ENCODE data around the gene TENM4. TPM values are rescaled to one million over a fixed set of nuclear protein-coding genes. Genes with fewer than 3 reads are reported as not detected.

TENM4 gene
- total RNA-seq, 1 experiment from 2014 or later = 25.0 TPM

DNA sequence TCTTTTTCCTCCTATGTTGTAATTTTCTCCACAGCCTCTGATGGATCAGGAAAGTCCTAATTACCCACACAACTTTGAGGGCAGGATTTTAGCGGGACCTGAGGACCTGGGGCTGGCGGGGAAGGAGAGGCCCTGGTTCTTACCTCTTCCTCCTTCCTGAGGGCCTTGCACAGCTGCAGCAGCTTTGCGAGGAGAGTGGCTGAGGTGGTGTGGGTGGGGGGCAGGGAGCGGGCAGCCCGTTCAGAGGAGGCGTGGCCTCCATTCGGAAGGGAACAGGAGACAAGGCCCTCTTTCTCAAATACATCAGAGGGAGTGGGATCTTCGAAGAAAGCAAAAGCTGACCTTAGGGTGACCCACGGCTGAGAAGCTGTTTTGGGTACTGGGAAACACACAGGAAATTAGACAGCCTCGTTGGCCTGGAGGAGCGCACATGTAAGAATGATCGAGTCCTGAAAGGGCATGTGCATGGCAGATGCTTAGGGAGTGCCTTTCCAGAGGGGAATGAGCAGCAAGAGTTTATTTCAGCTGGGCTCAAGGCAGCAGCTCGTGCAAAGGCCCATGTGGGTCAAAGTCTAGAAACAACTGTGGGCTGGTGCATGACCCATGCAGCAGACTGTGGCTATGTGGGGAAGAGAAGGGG, 789.6 kb downstream of the TENM4 start (continued):
- TF ChIP-seq, protein P1, sequence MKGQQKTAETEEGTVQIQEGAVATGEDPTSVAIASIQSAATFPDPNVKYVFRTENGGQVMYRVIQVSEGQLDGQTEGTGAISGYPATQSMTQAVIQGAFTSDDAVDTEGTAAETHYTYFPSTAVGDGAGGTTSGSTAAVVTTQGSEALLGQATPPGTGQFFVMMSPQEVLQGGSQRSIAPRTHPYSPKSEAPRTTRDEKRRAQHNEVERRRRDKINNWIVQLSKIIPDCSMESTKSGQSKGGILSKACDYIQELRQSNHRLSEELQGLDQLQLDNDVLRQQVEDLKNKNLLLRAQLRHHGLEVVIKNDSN (CRISPR knock-in tag; IDR thresholded peaks at IDR 0.05) = no peak
- no peak for TF ChIP-seq PRRX2 (CRISPR knock-in tag; IDR thresholded peaks at IDR 0.05)
- TF ChIP-seq KAT7 (CRISPR knock-in tag; IDR thresholded peaks at IDR 0.05; ENCODE audit: borderline replicate concordance) = no peak
- TF ChIP-seq, protein P2, sequence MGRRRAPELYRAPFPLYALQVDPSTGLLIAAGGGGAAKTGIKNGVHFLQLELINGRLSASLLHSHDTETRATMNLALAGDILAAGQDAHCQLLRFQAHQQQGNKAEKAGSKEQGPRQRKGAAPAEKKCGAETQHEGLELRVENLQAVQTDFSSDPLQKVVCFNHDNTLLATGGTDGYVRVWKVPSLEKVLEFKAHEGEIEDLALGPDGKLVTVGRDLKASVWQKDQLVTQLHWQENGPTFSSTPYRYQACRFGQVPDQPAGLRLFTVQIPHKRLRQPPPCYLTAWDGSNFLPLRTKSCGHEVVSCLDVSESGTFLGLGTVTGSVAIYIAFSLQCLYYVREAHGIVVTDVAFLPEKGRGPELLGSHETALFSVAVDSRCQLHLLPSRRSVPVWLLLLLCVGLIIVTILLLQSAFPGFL (CRISPR knock-in tag; IDR thresholded peaks at IDR 0.05; ENCODE audit: borderline replicate concordance) = no peak
- TF ChIP-seq FOXJ3 (CRISPR knock-in tag; IDR thresholded peaks at IDR 0.05; ENCODE audit: borderline replicate concordance) = no peak
- TF ChIP-seq, protein P3, sequence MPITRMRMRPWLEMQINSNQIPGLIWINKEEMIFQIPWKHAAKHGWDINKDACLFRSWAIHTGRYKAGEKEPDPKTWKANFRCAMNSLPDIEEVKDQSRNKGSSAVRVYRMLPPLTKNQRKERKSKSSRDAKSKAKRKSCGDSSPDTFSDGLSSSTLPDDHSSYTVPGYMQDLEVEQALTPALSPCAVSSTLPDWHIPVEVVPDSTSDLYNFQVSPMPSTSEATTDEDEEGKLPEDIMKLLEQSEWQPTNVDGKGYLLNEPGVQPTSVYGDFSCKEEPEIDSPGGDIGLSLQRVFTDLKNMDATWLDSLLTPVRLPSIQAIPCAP (CRISPR knock-in tag; IDR thresholded peaks at IDR 0.05) = no peak
- no peak for TF ChIP-seq JAZF1 (CRISPR knock-in tag; IDR thresholded peaks at IDR 0.05)

DNA sequence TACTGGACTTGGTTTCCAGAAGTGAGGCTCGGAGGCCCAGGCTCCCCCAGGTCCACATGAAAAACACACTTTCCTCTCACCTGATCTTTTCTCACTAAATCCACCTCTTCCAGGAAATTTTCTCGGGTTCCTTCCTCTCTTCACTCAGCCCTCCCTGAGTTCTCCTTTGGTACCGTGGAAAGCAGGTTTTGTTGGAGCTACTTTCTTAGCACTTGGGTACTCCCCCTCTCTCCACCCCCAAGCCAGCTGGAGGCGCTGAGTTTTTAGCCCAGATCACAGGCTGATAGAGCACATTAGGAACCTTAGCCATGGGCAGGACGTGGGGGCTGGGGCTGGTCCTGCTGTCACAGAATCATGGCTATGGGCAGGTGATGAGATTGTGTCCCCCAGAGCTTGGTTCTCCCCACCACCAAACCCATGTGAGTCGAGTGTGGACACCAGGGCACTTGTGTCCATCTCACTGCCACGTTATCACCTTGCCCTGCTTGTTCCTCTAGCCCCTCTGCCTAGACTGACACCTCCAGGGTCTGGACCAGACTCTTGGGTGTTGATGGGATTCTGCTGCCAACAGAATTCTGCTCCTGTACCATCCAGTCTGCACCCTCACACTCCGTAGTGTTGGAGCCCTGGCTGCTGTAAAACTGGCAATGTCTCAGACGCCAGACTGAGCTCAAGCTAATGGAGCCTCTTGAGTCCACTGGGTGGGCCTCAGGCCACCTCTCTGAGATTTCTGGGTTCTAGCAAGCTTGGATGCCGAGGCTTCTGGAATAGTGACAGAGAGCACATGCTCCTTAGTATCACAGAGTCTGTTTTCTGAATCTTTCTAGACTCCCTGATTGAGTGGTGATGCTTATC, 791.2 kb downstream of the TENM4 start:
- Mint-ChIP-seq H3K27ac (no peak overlapping the region), H3K9me3 (no peaks in the 10 kb centered on the region), H3K27me3 (ENCODE audit: low read depth) (no peaks in the 10 kb centered on the region), H3K36me3 (no peaks in the 10 kb centered on the region), H3K4me3 (no peak overlapping the region), H3K4me1 (peaks cover 26% of the 10 kb centered on the region)
- no peak for ATAC-seq
- CTCF ChIA-PET = interaction anchor here (4.8 to 12.8 kb wide), 2 partner anchors 67 to 312 kb away, joined by 74 to 396 read pairs; no protein-coding TSS in a partner anchor
- TF ChIP-seq OVOL2 (CRISPR knock-in tag; IDR thresholded peaks at IDR 0.05; ENCODE audit: borderline replicate concordance) (no peak), KAT7 (CRISPR knock-in tag; IDR thresholded peaks at IDR 0.05; ENCODE audit: borderline replicate concordance) (no peak), HMGA2 (CRISPR knock-in tag; IDR thresholded peaks at IDR 0.05) (no peak), ZNF232 (CRISPR knock-in tag; IDR thresholded peaks at IDR 0.05) (no peak), CREM (CRISPR knock-in tag; IDR thresholded peaks at IDR 0.05) (no peak), ZNF317 (CRISPR knock-in tag; IDR thresholded peaks at IDR 0.05; ENCODE audit: borderline replicate concordance, low read depth) (no peak)
- TF ChIP-seq, protein P4, sequence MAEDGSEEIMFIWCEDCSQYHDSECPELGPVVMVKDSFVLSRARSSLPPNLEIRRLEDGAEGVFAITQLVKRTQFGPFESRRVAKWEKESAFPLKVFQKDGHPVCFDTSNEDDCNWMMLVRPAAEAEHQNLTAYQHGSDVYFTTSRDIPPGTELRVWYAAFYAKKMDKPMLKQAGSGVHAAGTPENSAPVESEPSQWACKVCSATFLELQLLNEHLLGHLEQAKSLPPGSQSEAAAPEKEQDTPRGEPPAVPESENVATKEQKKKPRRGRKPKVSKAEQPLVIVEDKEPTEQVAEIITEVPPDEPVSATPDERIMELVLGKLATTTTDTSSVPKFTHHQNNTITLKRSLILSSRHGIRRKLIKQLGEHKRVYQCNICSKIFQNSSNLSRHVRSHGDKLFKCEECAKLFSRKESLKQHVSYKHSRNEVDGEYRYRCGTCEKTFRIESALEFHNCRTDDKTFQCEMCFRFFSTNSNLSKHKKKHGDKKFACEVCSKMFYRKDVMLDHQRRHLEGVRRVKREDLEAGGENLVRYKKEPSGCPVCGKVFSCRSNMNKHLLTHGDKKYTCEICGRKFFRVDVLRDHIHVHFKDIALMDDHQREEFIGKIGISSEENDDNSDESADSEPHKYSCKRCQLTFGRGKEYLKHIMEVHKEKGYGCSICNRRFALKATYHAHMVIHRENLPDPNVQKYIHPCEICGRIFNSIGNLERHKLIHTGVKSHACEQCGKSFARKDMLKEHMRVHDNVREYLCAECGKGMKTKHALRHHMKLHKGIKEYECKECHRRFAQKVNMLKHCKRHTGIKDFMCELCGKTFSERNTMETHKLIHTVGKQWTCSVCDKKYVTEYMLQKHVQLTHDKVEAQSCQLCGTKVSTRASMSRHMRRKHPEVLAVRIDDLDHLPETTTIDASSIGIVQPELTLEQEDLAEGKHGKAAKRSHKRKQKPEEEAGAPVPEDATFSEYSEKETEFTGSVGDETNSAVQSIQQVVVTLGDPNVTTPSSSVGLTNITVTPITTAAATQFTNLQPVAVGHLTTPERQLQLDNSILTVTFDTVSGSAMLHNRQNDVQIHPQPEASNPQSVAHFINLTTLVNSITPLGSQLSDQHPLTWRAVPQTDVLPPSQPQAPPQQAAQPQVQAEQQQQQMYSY (CRISPR knock-in tag; IDR thresholded peaks at IDR 0.05) = no peak
- no peak for DNase-seq (ENCODE audit: low spot score)
- POLR2A ChIA-PET = interaction anchor here (1.1 kb wide), 1 partner anchor 9 kb away, joined by 3 read pairs; no protein-coding TSS in a partner anchor

Measured in WTC11 (cell line).